Suprapubic skin (tissue), 4 donors: ENCODE results near the gene LIPI. TPM values are rescaled to one million over a fixed set of nuclear protein-coding genes. Genes with fewer than 3 reads are reported as not detected.

Source experiments
- DNase-seq, 2 donors: peaks; one replicate each; pipeline ENCODE4 v3.0.0-alpha.2; 2019; ENCODE audit warnings: low spot score in 2 of 2
- H3K27ac ChIP-seq: fragments of 200-600 bp; sonication (generic); one replicate; pipeline ENCODE4 v1.5.1; 2019
- H3K27me3 ChIP-seq: fragments of 200-600 bp; sonication (generic); one replicate; pipeline ENCODE4 v1.5.1; 2019
- H3K36me3 ChIP-seq: fragments of 200-600 bp; sonication (generic); one replicate; pipeline ENCODE4 v1.5.1; 2019
- H3K4me1 ChIP-seq: fragments of 200-600 bp; sonication (generic); one replicate; pipeline ENCODE4 v1.5.1; 2019
- H3K4me3 ChIP-seq: fragments of 200-600 bp; sonication (generic); one replicate; pipeline ENCODE4 v1.5.1; 2019; ENCODE audit warnings: mild to moderate bottlenecking
- H3K9me3 ChIP-seq: fragments of 200-600 bp; sonication (generic); one replicate; pipeline ENCODE4 v1.5.1; 2019
- EP300 ChIP-seq: sonication (generic); formaldehyde crosslinking; IDR thresholded peaks from one replicate; pipeline ENCODE4 v1.6.1; 2017; ENCODE audit warnings: antibody characterized with exemption
- POLR2A ChIP-seq, 2 donors: fragments of 450-650 bp; IDR thresholded peaks; one replicate each; pipeline ENCODE4 v1.6.1; 2017; ENCODE audit warnings: antibody characterized with exemption in 2 of 2, mild to moderate bottlenecking in 2 of 2, moderate library complexity in 2 of 2
- POLR2AphosphoS5 ChIP-seq, 3 donors: sonication (generic); formaldehyde crosslinking; IDR thresholded peaks; one replicate each; pipeline ENCODE4 v1.6.1; 2017; ENCODE audit warnings: antibody characterized with exemption in 3 of 3
- WGBS: methylation state at CpG from one replicate; pipeline ENCODE4 v1.1.5; 2018; 5-methylcytosine and 5-hydroxymethylcytosine counted together
- total RNA-seq, 4 donors: library from RNA; depleted of rRNA; stranded (reverse); fragments of >200 nt; gene quantifications; one replicate each; pipeline ENCODE4 v1.1.0, GENCODE V29; 2016
- TF ChIP-seq, protein P1 (sequence below), 2 donors: fragments of 200-600 bp in 1 of 2; fragments of 450-650 bp in 1 of 2; sonication (generic) in 1 of 2; IDR thresholded peaks; one replicate each; pipeline ENCODE4 v1.5.1; 2016 to 2019; ENCODE audit warnings: antibody characterized with exemption in 2 of 2, mild to moderate bottlenecking in 1 of 2, moderate library complexity in 1 of 2

Gene LIPI
- not detected for total RNA-seq

GRCh38 chr21:14210738-14211137, at the start of gene LIPI:
Gene LIPI, minus strand, starts transcription at chr21:14210955. Its CDS starts 110 bp downstream, at chr21:14210845.
- H3K27ac ChIP-seq: no peak within 1 kb of the TSS
- H3K9me3 ChIP-seq: no peaks in the 10 kb centered on the region
- H3K27me3 ChIP-seq: peaks cover under 1% of the 10 kb centered on the region
- WGBS: 81% methylated on average over 1 of the region's 1 CpG
- H3K4me3 ChIP-seq: no peak within 1 kb of the TSS
- H3K4me1 ChIP-seq: peaks cover 2% of the 10 kb centered on the region
- no peaks in the 10 kb centered on the region for H3K36me3 ChIP-seq
- TF ChIP-seq EP300: no peak
- TF ChIP-seq, protein P1, sequence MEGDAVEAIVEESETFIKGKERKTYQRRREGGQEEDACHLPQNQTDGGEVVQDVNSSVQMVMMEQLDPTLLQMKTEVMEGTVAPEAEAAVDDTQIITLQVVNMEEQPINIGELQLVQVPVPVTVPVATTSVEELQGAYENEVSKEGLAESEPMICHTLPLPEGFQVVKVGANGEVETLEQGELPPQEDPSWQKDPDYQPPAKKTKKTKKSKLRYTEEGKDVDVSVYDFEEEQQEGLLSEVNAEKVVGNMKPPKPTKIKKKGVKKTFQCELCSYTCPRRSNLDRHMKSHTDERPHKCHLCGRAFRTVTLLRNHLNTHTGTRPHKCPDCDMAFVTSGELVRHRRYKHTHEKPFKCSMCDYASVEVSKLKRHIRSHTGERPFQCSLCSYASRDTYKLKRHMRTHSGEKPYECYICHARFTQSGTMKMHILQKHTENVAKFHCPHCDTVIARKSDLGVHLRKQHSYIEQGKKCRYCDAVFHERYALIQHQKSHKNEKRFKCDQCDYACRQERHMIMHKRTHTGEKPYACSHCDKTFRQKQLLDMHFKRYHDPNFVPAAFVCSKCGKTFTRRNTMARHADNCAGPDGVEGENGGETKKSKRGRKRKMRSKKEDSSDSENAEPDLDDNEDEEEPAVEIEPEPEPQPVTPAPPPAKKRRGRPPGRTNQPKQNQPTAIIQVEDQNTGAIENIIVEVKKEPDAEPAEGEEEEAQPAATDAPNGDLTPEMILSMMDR (IDR thresholded peaks at IDR 0.05): no peak
- TF ChIP-seq POLR2AphosphoS5 (IDR thresholded peaks at IDR 0.05): no peak
- no peak for TF ChIP-seq POLR2A (IDR thresholded peaks at IDR 0.05)
- no peak for DNase-seq

- Histone ChIP-seq H3K9me3 (no peaks in the 10 kb centered on the region), H3K27me3 (peaks cover 3% of the 10 kb centered on the region), H3K4me1 (no peaks in the 10 kb centered on the region), H3K27ac (no peak overlapping the region), H3K4me3 (no peak overlapping the region), H3K36me3 (no peaks in the 10 kb centered on the region)
- TF ChIP-seq EP300 (no peak), POLR2AphosphoS5 (IDR thresholded peaks at IDR 0.05) (no peak), POLR2A (IDR thresholded peaks at IDR 0.05) (no peak)
- TF ChIP-seq, protein P1 (IDR thresholded peaks at IDR 0.05): no peak
- 15% methylated on average over 1 of the region's 1 CpG for WGBS
- no peak for DNase-seq
Measured at GRCh38 chr21:14260174-14260764, 49.5 kb upstream of the LIPI start.

GRCh38 chr21:14259747-14260146, 49.0 kb upstream of the LIPI start:
- TF ChIP-seq EP300: no peak
- no peak for TF ChIP-seq POLR2AphosphoS5 (IDR thresholded peaks at IDR 0.05)
- TF ChIP-seq, protein P1 (IDR thresholded peaks at IDR 0.05): peak; percentile 27 to 39
- no peak for TF ChIP-seq POLR2A (IDR thresholded peaks at IDR 0.05)
- H3K27ac ChIP-seq: no peak overlapping the region
- no peaks in the 10 kb centered on the region for H3K4me1 ChIP-seq
- H3K9me3 ChIP-seq: no peaks in the 10 kb centered on the region
- no peaks in the 10 kb centered on the region for H3K36me3 ChIP-seq
- 45% methylated on average over 3 of the region's 3 CpGs for WGBS
- no peak for DNase-seq
- peaks cover 3% of the 10 kb centered on the region for H3K27me3 ChIP-seq
- no peak overlapping the region for H3K4me3 ChIP-seq

GRCh38 chr21:14251336-14251735, 40.6 kb upstream of the LIPI start:
- no peak for DNase-seq
- H3K4me3 ChIP-seq: no peak overlapping the region
- no peak overlapping the region for H3K27ac ChIP-seq
- no peaks in the 10 kb centered on the region for H3K4me1 ChIP-seq
- no peaks in the 10 kb centered on the region for H3K27me3 ChIP-seq
- H3K9me3 ChIP-seq: peaks cover 5% of the 10 kb centered on the region
- H3K36me3 ChIP-seq: no peaks in the 10 kb centered on the region
- no peak for TF ChIP-seq EP300
- 49% methylated on average over 1 of the region's 1 CpG for WGBS

- Histone ChIP-seq H3K4me3 (no peak overlapping the region), H3K36me3 (no peaks in the 10 kb centered on the region), H3K27me3 (no peaks in the 10 kb centered on the region), H3K9me3 (peaks cover 5% of the 10 kb centered on the region), H3K4me1 (peaks cover 3% of the 10 kb centered on the region), H3K27ac (no peak overlapping the region)
- DNase-seq: no peak
- TF ChIP-seq EP300 (no peak), POLR2AphosphoS5 (IDR thresholded peaks at IDR 0.05) (no peak), POLR2A (IDR thresholded peaks at IDR 0.05) (no peak)
- TF ChIP-seq, protein P1 (IDR thresholded peaks at IDR 0.05): no peak
Measured at GRCh38 chr21:14245711-14246110, 35.0 kb upstream of the LIPI start.

DNA sequence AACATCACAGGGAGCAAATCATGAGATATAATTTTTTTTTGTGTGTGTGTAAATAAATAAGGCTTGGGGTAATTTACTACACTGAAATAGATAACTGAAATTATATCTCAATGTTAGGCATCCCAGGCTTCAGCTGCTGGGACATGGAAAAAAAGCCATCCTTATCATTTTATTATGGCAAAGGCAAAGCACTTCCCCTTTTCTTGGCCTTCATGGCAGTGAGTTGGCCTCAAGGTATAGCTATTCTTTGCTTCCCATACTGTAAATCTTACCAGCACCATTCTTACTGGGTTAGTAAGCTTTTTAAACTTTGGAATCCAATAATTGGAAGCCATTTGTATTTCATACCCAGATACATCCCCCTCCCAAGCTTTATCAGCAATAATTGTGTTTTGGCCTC, 34.2 kb upstream of the LIPI start:
- H3K4me1 ChIP-seq: peaks cover 3% of the 10 kb centered on the region
- TF ChIP-seq, protein P1 (IDR thresholded peaks at IDR 0.05): no peak
- TF ChIP-seq POLR2AphosphoS5 (IDR thresholded peaks at IDR 0.05): no peak
- TF ChIP-seq POLR2A (IDR thresholded peaks at IDR 0.05): no peak
- no peak for TF ChIP-seq EP300
- H3K27ac ChIP-seq: no peak overlapping the region
- no peaks in the 10 kb centered on the region for H3K36me3 ChIP-seq
- H3K9me3 ChIP-seq: peaks cover 3% of the 10 kb centered on the region
- no peak for DNase-seq
- H3K4me3 ChIP-seq: no peak overlapping the region
- H3K27me3 ChIP-seq: no peaks in the 10 kb centered on the region
